ENCODE measurements around the gene HTR3C.

Gene HTR3C

GRCh38 chr3:184008161-184008560, 44.7 kb upstream of the HTR3C start:
- H3K4me2 ChIP-seq, result no peak overlapping the region
- no peaks in the 10 kb centered on the region for H3K79me2 ChIP-seq (ENCODE audit: insufficient read depth, low read depth)
- H3K27ac ChIP-seq, result no peak overlapping the region
- H3K27me3 ChIP-seq (ENCODE audit: insufficient read depth, low read depth), result no peaks in the 10 kb centered on the region
- H2AFZ ChIP-seq (ENCODE audit: low read depth), result no peak overlapping the region
- TF ChIP-seq CTCF (conservative IDR thresholded peaks at IDR 0.05; ENCODE audit: low read depth, low read length), result no peak
- no peaks in the 10 kb centered on the region; the same call in 1 of the 2 replicates for H4K20me1 ChIP-seq (ENCODE audit: insufficient read depth)
- no peak overlapping the region for H3K4me3 ChIP-seq (IDR thresholded peaks at IDR 0.05; ENCODE audit: insufficient read depth, low read depth, low read length)
- peaks cover 20% of the 10 kb centered on the region for H3K4me1 ChIP-seq (ENCODE audit: low read depth, poor library complexity, severe bottlenecking)
- no peak overlapping the region for H3K9ac ChIP-seq
- no peaks in the 10 kb centered on the region; the same call in 1 of the 2 replicates for H3K36me3 ChIP-seq (ENCODE audit: insufficient read depth)

DNA sequence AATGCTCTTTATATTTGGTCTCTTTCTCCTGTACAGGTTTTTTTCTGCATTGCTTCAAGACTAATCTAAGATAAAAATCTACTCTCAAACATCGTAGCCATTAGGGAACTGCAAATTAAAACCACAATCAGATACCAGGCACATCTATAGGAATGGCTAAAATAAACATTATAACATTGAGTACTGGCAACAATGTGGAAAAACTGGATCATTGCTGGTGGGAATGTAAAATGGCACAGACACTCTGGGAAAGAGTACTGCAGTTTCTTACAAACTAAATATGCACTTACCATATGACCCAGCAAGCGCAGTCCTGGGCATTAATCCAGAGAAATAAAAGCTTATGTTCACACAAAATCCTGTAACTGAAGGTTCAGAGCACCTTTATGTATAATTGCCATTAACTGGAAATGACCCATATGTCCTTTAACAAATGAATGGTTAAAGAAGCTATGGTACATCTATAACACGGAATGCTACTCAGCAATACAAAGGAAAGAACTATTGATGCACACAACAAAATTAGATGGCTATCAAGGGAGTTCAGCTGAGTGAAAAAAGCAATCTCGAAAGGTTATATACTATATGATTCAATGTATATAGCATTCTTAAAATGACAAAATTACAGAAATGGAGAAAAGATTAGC, 41.5 kb upstream of the HTR3C start:
- H3K79me2 ChIP-seq (ENCODE audit: insufficient read depth, low read depth), result peaks cover 4% of the 10 kb centered on the region
- H3K27me3 ChIP-seq (ENCODE audit: insufficient read depth, low read depth), result no peaks in the 10 kb centered on the region
- H3K36me3 ChIP-seq (ENCODE audit: insufficient read depth), result no peaks in the 10 kb centered on the region; the same call in 1 of the 2 replicates
- peaks cover 8% of the 10 kb centered on the region for H3K4me1 ChIP-seq (ENCODE audit: low read depth, poor library complexity, severe bottlenecking)
- H3K9ac ChIP-seq, result no peak overlapping the region
- H3K27ac ChIP-seq, result no peak overlapping the region
- no peak overlapping the region for H3K4me2 ChIP-seq
- no peak overlapping the region for H2AFZ ChIP-seq (ENCODE audit: low read depth)
- no peak overlapping the region for H3K4me3 ChIP-seq (IDR thresholded peaks at IDR 0.05; ENCODE audit: insufficient read depth, low read depth, low read length)
- no peak for TF ChIP-seq CTCF (conservative IDR thresholded peaks at IDR 0.05; ENCODE audit: low read depth, low read length)
- no peaks in the 10 kb centered on the region for H4K20me1 ChIP-seq (ENCODE audit: insufficient read depth)

- Histone ChIP-seq H3K4me1 (ENCODE audit: low read depth, poor library complexity, severe bottlenecking) (peaks cover 7% of the 10 kb centered on the region), H3K4me3 (IDR thresholded peaks at IDR 0.05; ENCODE audit: insufficient read depth, low read depth, low read length) (no peak overlapping the region), H2AFZ (ENCODE audit: low read depth) (no peak overlapping the region), H3K79me2 (ENCODE audit: insufficient read depth, low read depth) (peaks cover 4% of the 10 kb centered on the region), H3K27ac (no peak overlapping the region), H3K36me3 (ENCODE audit: insufficient read depth) (no peaks in the 10 kb centered on the region; the same call in 1 of the 2 replicates), H3K4me2 (no peak overlapping the region), H4K20me1 (ENCODE audit: insufficient read depth) (no peaks in the 10 kb centered on the region), H3K9ac (no peak overlapping the region), H3K27me3 (ENCODE audit: insufficient read depth, low read depth) (no peaks in the 10 kb centered on the region)
- no peak for TF ChIP-seq CTCF (conservative IDR thresholded peaks at IDR 0.05; ENCODE audit: low read depth, low read length)
Observed at GRCh38 chr3:184011937-184012889, 40.6 kb upstream of the HTR3C start.

GRCh38 chr3:184015381-184016019, 37.3 kb upstream of the HTR3C start:
- no peaks in the 10 kb centered on the region for H4K20me1 ChIP-seq (ENCODE audit: insufficient read depth)
- no peak overlapping the region for H3K4me2 ChIP-seq
- H3K79me2 ChIP-seq (ENCODE audit: insufficient read depth, low read depth), result peaks cover 4% of the 10 kb centered on the region
- peaks cover 7% of the 10 kb centered on the region for H3K4me1 ChIP-seq (ENCODE audit: low read depth, poor library complexity, severe bottlenecking)
- H3K9ac ChIP-seq, result no peak overlapping the region
- no peak overlapping the region for H3K4me3 ChIP-seq (IDR thresholded peaks at IDR 0.05; ENCODE audit: insufficient read depth, low read depth, low read length)
- no peak for TF ChIP-seq CTCF (conservative IDR thresholded peaks at IDR 0.05; ENCODE audit: low read depth, low read length)
- no peak overlapping the region for H2AFZ ChIP-seq (ENCODE audit: low read depth)
- no peak overlapping the region for H3K27ac ChIP-seq
- H3K27me3 ChIP-seq (ENCODE audit: insufficient read depth, low read depth), result no peaks in the 10 kb centered on the region
- no peaks in the 10 kb centered on the region; the same call in 1 of the 2 replicates for H3K36me3 ChIP-seq (ENCODE audit: insufficient read depth)

Data from KMS-11 (cell line).